Measurements from ENCODE around the gene PRKG1.
"Not testable (repeated sequence)": the region's sequence is repeated elsewhere in the genome, so short reads cannot be mapped to it uniquely, and the experiment has no call there.

PRKG1 gene

GRCh38 chr10:51321980-51322379 is 247.7 kb downstream of the PRKG1 start:
- no peak for DNase-seq (ENCODE audit: low spot score)

- DNase-seq (ENCODE audit: low spot score): no peak
Measured at GRCh38 chr10:51325649-51326048, 251.4 kb downstream of the PRKG1 start.

- DNase-seq (ENCODE audit: low spot score): no peak
Measured at GRCh38 chr10:51326174-51326573, 251.9 kb downstream of the PRKG1 start.

- no peak for DNase-seq (ENCODE audit: low spot score)
Measured at GRCh38 chr10:51327432-51327831, 253.1 kb downstream of the PRKG1 start.

GRCh38 chr10:51340366-51340765 is 266.1 kb downstream of the PRKG1 start:
- no peak for DNase-seq (ENCODE audit: low spot score)

GRCh38 chr10:51340845-51341610 is 266.7 kb downstream of the PRKG1 start:
- DNase-seq (ENCODE audit: low spot score): peak; percentile 21

- DNase-seq (ENCODE audit: low spot score): not testable (repeated sequence)
Measured at GRCh38 chr10:51341745-51342144, 267.5 kb downstream of the PRKG1 start.

- DNase-seq (ENCODE audit: low spot score): no peak
Measured at GRCh38 chr10:51342381-51342780, 268.1 kb downstream of the PRKG1 start.

- DNase-seq (ENCODE audit: low spot score): no peak
Measured at GRCh38 chr10:51343391-51343790, 269.1 kb downstream of the PRKG1 start.

- no peak for DNase-seq (ENCODE audit: low spot score)
Measured at GRCh38 chr10:51344371-51344770, 270.1 kb downstream of the PRKG1 start.

GRCh38 chr10:51348622-51349021 is 274.3 kb downstream of the PRKG1 start:
- DNase-seq (ENCODE audit: low spot score): no peak

- no peak for DNase-seq (ENCODE audit: low spot score)
Measured at GRCh38 chr10:51357170-51357569, 282.9 kb downstream of the PRKG1 start.

- no peak for DNase-seq (ENCODE audit: low spot score)
Measured at GRCh38 chr10:51358227-51358626, 283.9 kb downstream of the PRKG1 start.

GRCh38 chr10:51363415-51363814 is 289.1 kb downstream of the PRKG1 start:
- DNase-seq (ENCODE audit: low spot score): no peak

GRCh38 chr10:51364674-51365073 is 290.4 kb downstream of the PRKG1 start:
- no peak for DNase-seq (ENCODE audit: low spot score)

- no peak for DNase-seq (ENCODE audit: low spot score)
Measured at GRCh38 chr10:51366044-51366443, 291.8 kb downstream of the PRKG1 start.

GRCh38 chr10:51367127-51367526 is 292.8 kb downstream of the PRKG1 start:
- DNase-seq (ENCODE audit: low spot score): no peak

- DNase-seq (ENCODE audit: low spot score): no peak
Measured at GRCh38 chr10:51367694-51368093, 293.4 kb downstream of the PRKG1 start.

- no peak for DNase-seq (ENCODE audit: low spot score)
Measured at GRCh38 chr10:51368943-51369342, 294.7 kb downstream of the PRKG1 start.

- no peak for DNase-seq (ENCODE audit: low spot score)
Measured at GRCh38 chr10:51369903-51370302, 295.6 kb downstream of the PRKG1 start.

- no peak for DNase-seq (ENCODE audit: low spot score)
Measured at GRCh38 chr10:51371743-51372142, 297.5 kb downstream of the PRKG1 start.

- DNase-seq (ENCODE audit: low spot score): no peak
Measured at GRCh38 chr10:51375790-51376189, 301.5 kb downstream of the PRKG1 start.

- DNase-seq (ENCODE audit: low spot score): no peak
Measured at GRCh38 chr10:51377070-51377931, 303.0 kb downstream of the PRKG1 start.
